ENCODE measurements around the gene SRCAP.

SRCAP gene

DNA sequence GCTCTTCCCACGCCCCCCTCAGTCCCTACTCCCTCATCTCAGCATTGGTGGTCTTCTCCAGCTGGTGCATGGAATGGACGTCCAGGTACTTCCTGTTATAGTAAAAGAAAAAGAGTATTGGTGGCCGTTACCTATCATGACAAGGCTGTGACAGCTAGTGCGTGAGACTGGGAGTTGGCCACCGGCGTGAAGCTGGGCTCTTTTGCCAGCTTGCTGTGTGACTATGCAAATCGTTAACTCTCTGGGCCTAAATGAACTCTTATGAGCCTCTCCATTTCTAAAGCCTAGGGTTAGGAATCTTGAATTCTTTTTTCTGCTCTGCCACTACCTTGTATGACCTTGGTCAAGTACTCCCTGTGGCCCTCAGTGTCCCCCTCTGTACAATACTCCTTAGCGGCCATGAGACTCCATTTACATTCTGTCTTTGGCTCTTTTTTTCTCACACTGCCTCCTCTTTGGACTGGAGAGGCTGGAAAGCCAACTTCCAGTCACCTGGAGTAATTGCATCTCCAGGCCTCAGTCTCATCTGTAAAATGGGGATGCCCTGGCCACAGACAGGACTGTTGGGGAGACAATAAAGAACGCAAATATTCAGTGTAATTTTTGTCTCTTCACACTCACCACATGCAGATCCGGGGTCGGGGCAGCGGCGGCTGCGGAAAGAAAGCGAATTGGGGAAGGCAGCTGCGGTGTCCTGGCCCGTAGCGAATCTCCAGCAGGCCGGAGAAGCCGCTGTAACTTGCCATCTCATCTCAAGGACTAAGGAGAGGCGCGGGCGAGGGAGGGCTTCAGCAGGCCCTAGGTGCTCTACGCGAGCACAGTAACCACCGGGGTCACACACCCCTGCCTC lies 61.8 kb downstream of the SRCAP start:
- no peak for DNase-seq

DNA sequence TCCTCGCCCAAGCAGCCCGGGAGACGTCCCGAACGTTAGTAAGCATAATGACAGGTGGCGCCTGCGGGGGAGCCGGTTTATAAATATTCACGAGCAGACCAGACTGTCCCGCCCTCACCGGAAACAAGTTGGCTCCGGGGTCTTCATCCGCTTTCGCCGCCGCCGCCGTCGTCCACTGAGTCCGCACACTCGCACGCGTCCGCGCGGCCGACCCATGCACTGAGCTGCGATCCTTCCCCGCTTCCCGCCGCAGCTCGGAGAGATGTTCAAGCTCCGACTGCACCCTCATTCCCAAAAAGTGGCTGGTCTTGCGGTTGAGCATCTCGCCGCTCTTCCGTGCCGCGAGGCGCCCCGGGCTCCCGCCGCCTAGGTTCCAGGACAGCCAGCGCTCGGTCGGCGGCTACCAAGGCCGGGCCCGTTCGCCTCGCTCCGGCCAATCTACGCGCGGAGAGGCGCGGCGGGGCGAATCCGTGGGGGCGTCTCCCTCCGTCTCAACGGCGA lies 62.5 kb downstream of the SRCAP start:
- no peak for DNase-seq

DNA sequence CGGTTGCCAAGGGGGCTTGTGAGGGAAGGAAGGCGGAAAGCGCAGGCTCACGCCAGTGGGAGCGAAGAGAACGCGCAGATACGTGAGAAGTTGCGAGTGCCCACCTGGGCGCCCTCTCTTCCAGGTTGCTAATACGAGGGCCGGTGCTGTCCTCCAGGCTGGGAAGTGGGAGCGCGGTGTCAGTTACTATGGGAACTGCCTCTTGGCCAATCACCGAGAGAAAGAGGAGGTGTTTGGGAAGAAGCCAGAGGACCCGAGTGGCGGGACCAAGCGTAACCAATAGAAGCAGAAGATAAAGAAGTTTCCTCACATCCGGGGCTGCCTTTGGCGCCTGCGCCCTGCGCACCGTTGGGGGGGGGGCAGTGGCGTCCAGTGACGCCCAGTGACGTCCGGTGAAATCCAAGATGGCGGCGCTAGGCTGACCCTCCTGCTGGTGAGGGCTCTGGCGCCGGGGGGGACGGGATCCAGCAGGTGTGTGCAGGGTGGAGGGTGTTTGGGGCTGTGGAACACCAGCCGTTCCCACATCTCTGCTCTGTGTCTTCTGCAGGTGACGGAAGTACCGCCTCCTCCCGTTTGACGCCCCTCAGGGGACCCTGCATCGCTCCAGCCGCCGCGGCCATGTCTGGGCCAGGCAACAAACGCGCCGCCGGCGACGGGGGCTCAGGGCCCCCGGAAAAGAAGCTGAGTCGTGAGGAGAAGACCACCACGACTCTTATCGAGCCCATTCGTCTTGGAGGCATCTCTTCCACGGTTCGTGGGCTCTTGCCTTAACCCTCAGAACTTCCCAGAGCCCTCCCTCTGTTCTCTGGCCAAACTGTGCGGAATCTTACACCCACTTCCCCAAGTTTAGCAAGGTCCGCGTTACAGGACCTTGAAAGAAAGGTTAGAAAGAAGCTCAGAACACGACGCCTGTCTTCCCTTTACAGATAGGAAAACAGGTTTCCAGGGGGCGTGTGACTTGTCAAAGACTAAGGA lies 63.2 kb downstream of the SRCAP start, which contains the start of the genes CFAP119 and RNF40:
Gene CFAP119, minus strand, starts transcription at position 135 of the 975 bp plus-strand sequence. CDS start 314 bp downstream, outside the sequence.
Gene RNF40, plus strand, starts transcription at position 395 of the 975 bp plus-strand sequence. Its CDS starts 224 bp downstream, at position 619.
- DNase-seq: peak; percentile 92

DNA sequence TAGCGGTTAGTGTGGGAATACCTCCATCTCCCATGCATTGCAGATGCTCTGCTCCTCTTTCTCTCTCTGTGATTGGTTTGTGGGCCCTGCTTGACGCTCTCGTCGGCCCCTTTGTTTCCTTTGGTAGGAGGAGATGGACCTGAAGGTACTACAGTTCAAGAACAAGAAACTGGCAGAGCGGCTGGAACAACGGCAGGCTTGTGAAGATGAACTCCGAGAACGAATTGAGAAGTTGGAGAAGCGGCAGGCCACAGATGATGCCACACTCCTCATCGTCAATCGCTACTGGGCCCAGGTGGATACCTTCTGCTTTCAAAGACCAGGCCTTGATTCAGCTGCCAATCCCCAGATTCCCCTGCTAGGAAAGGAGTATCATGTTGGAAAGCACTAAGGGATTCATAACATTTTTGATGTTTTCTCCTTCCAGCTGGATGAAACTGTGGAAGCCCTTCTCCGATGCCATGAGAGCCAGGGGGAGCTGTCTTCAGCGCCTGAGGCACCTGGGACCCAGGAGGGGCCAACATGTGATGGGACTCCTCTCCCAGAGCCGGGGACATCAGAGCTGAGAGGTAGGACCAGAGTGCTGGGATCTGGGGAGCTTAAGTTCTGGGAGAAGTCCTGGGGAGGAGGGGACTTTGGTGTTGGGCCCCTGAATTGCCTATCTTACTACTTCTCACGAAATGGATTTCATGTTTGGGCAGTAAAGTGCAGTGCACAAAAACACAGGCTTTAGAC lies 64.2 kb downstream of the SRCAP start:
- no peak for DNase-seq

DNA sequence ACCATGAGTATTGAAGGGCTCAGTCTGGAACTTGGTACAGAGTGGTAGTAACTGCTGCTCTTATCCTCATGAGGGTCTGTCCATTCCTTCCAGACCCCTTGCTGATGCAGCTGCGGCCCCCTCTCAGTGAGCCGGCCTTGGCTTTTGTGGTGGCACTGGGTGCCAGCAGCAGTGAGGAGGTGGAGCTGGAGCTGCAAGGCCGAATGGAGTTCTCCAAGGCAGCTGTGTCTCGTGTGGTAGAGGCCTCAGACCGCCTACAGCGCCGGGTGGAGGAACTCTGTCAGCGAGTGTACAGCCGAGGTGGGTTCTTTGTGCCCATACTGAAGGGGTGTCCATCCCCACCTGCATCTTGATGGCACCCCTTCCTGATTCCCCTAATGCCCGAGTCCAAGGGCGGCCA lies 65.1 kb downstream of the SRCAP start:
- no peak for DNase-seq

DNA sequence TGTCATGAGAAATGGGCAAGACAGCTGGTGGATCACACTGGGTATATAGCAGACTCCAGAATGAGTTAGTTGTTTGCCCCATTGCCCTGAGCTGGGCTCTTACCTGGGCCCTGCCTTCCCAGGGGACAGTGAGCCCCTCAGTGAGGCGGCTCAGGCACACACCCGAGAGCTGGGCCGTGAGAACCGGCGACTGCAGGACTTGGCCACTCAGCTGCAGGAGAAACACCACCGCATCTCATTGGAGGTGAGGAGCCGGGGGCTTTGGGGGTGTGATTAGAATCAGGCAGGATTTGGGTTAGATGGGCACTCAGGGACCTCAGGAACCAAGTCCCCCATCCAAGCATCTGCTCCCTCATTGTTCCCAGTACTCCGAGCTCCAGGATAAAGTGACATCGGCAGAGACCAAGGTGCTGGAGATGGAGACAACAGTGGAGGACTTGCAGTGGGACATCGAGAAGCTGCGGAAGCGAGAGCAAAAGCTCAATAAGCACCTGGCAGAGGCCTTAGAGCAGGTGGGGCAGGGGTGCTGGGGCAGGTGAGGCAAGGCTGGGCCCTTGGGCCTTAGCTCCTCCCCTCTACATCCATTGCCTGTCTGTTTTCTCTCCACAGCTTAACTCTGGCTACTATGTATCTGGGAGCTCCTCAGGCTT lies 66.0 kb downstream of the SRCAP start:
- no peak for DNase-seq

DNA sequence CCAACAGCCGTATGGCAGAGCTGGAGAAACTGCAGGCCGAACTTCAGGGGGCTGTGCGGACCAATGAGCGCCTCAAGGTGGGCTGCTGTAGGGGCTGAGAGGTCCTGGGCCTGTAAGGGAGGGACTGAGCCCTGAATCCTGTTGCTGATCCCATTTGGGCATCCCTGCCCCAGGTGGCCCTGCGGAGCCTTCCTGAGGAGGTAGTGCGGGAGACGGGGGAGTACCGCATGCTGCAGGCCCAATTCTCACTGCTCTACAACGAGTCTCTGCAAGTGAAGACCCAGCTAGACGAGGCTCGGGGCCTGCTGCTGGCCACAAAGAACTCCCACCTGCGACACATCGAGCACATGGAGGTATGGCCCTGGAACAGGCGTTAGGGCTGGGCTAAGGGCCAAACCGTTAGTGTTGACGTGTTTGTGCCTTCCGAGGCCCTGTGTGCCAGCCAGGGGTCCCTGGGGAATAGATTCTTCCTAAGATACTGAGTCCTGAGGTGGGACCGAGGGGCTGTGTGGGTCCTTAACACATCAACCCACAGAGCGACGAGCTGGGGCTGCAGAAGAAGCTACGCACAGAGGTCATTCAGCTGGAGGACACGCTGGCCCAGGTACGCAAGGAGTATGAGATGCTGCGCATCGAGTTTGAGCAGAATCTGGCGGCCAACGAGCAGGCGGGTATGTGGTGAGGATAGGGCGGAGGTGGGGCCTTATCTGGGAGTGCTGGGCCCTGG lies 67.4 kb downstream of the SRCAP start:
- DNase-seq: no peak

DNA sequence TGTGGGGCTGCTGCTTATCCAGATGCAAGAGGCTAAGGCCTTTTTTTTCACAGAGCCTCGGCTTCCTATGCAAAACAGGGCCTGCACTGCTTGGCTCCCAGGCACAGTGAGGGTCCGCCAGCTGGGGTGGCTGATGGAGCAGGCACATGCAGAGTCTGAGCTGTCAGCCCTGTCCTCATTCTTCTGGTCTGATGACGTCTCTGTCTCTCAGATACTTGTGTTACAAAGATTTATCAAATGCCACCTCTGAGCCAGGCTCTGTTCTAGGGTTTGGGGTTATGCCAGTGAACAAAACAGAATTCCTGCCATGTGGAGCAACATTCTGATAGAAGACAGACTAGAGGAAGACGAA lies 67.9 kb downstream of the SRCAP start:
- DNase-seq: no peak

DNA sequence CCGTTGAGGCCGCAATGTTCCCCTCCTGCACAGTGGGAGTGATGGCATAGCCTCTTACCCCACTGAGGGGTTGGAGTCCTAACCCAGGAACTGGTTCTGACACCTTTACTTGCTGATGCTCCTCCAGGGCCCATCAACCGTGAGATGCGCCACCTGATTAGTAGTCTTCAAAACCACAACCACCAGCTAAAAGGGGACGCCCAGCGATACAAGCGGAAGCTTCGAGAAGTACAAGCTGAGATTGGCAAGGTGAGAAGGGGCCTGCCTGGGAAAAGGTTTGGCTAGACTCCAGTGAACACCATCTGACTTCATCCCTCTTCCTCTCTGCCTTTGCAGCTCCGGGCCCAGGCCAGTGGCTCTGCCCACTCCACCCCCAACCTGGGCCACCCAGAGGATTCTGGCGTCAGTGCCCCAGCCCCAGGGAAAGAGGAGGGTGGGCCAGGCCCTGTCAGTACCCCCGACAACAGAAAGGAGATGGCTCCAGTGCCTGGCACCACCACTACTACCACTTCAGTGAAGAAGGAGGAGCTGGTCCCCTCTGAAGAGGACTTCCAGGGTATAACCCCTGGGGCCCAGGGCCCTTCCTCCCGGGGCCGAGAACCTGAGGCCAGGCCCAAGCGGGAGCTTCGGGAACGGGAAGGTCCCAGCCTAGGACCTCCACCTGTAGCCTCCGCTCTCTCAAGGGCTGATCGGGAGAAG lies 68.9 kb downstream of the SRCAP start:
- DNase-seq: no peak

DNA sequence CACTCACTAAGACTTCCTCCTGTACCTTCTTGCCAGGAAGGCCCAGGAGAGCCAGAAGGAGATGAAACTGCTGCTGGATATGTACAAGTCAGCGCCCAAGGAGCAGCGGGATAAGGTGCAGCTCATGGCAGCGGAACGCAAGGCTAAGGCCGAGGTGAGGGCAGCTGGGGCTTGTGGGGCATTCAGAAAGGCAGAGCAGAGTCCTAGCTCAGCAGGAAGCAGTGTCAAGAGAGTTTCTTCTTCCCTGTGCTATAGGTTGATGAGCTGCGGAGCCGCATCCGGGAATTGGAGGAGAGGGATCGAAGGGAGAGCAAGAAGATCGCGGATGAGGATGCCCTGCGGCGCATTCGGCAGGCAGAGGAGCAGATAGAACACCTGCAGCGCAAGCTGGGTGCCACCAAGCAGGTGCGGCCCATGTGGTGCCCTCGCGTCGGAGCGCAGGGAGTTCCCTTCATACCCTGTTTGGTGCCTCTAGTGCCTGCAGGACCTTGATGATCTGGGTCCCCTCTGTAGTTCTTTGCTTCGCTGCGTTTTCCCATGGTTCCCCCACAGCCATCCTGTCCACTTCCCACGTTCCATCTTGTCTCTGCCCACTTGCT lies 69.7 kb downstream of the SRCAP start:
- DNase-seq: no peak

DNA sequence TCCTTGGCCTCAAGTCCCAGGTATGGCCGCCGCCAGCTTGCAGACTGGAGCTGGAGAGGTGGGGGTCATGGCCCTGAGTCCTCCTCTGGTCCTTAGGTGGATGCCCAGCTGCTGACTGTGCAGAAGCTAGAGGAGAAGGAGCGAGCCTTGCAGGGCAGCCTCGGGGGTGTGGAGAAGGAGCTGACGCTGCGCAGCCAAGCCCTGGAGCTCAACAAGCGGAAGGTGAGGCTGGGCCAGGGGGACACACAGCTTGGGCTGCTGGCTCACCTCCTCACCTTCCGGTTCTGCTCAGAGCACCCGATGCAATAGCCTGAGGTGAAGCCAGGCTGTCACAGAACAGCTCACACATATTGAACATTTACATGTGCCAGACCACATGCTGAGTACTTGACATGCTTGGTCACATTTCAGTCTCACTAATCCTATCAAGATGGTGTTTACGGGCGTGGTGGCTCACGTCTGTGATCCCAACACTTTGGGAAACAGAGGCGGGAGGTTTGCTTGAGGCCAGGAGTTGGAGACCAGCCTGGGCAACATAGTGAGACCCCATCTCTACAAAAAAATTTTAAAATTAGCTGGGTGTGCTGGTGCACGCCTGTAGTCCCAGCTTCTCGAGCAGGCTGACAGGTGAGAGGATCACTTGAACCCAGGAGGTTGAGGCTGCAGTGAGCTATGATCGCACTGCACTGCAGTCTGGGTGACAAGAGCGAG lies 70.6 kb downstream of the SRCAP start:
- DNase-seq: no peak

DNA sequence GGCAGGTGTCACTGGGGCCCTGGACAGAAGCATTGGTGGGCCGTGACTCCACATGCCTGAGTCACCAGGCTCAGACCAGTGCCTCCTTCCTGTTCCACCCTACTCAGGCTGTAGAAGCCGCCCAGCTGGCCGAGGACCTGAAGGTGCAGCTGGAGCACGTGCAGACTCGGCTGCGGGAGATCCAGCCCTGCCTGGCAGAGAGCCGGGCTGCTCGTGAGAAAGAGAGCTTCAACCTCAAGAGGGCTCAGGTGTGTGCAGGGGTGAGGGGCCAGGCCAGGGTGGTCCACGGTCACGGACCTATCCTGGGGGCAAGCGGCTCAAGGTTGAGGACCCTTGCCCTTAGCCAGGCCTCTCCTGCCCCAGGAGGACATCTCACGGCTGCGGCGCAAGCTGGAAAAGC lies 72.8 kb downstream of the SRCAP start:
- DNase-seq: no peak

DNA sequence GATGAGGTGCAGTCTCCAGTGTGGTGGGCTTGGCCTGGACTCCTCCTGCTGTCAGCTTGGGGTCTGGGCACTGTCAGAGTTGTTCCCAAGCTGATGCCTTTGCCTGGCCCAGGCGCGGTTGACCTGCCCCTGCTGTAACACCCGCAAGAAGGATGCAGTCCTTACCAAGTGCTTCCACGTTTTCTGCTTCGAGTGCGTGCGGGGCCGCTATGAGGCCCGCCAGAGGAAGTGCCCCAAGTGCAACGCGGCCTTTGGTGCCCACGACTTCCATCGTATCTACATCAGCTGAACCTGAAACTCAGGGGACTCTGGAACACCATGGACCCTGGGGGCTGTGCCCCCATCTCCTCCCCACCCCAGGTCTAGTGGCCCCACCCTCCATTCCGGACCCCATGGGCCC lies 74.9 kb downstream of the SRCAP start:
- no peak for DNase-seq

DNA sequence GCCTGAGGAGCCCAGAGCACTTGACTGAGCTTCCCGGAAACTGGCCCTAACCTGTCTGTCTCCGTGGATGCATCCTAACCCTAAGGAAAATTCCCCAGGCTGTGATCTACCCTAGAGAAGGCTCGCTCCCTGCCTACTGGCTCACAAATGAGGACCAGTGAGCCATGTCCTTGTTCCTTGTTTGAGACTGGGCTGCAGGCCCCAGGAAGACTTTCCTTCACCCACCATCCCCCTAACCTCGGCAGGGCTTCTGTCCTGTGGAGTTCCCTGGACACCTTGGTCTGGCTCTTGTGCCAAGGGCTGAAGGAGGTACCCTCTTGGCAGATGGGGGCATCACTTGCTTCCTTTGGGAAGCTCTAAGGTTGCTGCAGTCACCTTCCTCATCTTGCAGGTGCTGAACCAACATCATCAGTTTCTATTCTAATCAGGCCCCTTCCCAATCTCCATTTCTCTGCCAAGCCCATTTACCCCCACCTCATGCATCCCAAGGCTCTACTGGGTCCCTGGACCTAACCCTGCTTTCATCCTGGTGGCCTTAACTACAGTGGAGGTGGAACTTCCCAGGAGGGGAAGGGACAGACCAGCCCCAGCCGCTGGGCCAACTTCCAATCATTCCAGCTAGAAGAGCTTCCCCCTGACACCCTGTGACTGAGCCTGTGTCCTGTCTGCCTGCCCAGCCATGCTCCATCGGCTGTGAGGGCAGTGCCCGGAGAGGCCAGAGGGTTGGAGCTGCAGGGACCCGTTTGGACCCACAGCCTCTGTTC lies 75.6 kb downstream of the SRCAP start:
- DNase-seq: no peak

DNA sequence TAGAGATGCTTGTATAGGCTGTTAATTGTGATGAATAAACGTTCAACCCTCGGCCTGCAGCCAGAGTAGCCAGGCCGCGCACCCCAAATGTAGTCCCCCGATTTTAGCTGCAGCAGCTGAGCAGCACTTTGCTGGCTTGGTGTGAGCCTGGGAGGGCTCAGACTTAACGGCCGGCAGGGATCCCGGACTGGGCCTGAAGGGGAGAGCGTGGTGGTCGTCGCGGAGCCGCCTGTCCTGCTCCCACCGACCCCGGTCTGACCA lies 76.1 kb downstream of the SRCAP start:
- no peak for DNase-seq

DNA sequence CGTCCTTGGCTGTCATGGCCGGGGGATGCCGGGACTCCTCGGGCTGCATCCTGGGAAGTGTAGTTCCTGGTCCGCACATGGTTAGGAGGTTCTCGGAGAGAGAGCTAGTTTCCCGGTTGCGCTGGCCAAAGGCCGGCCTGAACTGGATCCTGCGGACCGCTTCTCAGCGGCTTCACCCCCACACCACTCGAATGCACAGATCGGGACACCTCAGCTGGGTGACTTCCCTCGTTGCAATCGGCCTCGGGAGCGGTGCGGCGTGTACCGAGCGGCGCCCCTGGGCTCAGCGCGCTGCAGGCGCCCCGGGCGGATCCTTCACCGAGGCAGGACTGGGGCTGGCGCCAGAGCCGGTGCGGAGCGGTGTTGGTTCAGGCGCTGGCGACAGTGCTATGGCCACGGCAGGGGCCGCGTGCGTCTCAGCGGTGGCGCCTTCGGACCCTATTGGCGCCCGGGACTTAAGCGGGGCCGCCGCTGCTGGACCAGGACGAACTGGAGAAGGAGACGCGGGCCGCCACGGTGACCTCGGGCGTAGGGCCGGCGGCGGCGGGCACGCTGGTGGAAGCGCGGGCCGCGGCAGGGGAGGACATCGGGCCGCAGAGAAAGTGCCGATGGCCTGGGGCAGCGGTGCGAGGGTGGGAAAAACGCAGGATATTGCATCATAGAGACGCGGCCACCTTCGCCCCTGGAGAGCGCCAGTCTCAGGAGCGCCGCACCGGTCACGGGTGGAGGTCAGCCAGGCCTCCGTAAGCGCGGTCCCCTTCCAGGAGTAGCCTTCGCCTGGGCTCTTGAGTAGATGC lies 76.6 kb downstream of the SRCAP start:
- no peak for DNase-seq

DNA sequence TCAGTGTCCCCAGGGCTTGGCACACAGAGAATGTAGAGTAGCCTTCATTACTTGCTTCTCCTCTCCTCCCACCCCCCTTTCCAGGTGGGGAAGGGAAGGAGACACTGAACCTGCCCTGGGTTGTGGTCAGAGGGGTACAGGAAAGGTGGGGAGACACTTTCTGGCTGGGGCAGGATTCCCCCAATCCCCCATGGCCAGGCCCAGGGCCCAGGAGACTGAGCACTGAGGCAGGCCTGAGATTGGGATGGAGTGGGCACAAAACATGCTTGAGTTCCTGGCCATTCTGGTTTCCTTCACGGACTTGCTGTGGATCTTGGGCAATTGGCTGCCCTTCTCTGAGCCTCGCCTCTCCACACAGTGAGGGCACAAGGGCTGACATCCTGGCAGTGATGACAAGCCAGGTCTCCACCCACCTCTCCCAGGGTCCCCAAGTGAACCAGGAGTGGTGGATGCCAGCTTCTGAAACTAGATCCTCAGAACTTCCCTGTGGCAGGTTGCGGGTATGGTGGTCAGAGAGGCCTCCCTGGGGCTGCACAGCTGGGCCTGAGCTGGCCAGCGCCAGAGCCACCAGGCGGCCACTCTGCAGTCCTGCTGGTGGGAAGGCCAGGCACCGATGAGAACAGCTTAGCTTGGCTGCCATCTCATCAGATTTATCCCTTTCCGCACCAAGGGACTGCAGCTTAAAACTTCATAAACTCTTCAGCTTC lies 78.8 kb downstream of the SRCAP start:
- no peak for DNase-seq

Measured in GDM1 (cell line).